HG02763 (cell line): ENCODE data around the gene USP10.
"Not testable (repeated sequence)": the region's sequence is repeated elsewhere in the genome, so short reads cannot be mapped to it uniquely, and the experiment has no call there.

ENCODE experiments used
- ATAC-seq: cut with Tn5 transposase; IDR thresholded peaks from one replicate; pipeline ENCODE4 v1.9.1; 2021; ENCODE audit warnings: mild to moderate bottlenecking, moderate library complexity; ENCODE audit not compliant: unreplicated experiment

The USP10 gene

DNA sequence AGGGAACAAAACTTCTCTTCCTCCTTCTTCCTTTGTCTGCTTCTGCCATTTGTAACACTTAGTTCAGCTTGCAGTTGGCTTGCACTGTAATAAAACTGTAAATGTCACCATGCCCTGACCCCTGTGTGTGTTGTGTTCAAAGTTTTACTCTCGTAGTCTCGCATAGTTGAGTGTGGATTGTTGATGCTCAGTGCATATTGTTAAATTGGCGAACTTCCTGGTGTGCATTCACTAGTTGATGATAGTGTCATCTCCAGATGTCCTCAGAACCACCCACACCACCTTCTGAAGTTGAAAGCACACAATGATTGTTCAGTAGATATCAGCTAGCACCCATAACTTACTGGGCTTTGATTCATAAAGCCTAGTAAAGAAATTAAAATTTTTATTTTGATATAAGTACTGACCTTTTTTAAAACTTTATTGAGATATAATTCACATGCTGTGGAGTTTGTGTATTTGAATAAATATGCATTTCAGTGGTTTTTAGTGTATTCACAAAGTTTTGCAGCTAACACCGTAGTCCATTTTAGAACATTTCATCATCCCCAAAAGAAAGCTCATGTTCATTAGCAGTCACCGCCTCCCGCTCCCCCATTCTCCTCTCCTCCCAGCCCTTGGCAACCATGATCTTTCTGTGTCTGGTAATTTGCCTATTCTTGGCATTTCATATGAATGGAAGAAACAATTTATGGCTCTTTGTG lies 25.0 kb downstream of the USP10 start:
- no peak for ATAC-seq

- no peak for ATAC-seq
Observed at GRCh38 chr16:84725481-84726078, 25.8 kb downstream of the USP10 start.

DNA sequence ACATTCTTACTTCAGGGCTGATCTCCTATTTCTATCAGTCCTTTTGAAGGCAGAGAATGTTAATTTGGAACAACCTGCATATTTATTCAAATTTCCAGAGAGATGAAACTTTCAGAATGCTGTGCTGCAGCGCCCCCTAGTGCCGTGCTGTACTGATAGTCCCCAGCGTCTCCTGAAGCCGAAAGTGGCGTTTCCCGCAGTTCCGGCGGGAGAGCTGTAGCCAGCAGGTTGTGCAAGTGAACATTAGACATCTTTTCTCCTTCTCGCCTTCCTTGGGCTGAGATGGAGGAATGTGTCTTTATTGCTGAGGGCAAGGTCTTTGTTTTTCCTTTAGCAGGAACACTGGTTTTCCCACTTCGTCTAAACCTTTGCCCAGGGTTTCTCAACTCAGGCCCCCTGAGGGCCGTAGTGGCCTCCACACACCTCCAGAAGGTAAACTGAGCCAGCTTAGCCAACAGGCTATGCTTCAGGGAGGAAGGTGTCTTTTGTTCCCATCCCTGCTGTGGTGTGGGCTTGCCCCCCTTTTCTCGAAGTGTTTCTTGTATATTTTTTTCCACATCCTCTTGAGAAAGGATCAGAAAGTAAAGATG lies 26.4 kb downstream of the USP10 start:
- no peak for ATAC-seq

GRCh38 chr16:84726669-84727467 lies 27.1 kb downstream of the USP10 start:
- peak; percentile 37 for ATAC-seq

- no peak for ATAC-seq
Observed at GRCh38 chr16:84728853-84729424, 29.1 kb downstream of the USP10 start.

DNA sequence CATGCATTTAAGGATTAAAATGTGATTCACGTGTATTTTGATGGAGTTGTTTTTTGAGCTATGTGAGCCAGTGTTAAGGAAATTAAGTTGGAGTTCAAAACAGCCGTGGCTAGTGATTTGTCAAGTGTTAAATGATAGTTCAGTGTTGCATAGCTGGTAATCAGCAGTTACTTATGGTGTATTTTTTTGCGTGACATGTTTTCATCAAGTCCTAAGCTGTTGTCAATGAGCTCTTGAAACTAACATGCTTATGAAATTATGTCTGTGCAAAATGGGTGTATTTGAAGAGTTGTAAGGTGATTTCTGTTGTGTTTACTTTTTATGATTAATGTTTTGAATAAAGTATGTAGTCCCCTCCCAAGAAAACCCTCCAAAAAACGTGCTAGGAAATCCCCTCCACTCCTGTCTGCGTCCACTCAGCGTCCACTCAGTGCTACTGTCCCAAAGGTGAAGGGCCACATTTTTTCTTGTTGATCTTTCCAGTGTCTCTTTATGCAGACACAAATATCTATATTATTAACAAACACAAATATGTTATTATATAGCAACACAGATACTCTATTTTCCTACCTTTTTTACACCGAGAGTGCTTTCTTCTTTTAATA lies 30.0 kb downstream of the USP10 start:
- ATAC-seq, result no peak

DNA sequence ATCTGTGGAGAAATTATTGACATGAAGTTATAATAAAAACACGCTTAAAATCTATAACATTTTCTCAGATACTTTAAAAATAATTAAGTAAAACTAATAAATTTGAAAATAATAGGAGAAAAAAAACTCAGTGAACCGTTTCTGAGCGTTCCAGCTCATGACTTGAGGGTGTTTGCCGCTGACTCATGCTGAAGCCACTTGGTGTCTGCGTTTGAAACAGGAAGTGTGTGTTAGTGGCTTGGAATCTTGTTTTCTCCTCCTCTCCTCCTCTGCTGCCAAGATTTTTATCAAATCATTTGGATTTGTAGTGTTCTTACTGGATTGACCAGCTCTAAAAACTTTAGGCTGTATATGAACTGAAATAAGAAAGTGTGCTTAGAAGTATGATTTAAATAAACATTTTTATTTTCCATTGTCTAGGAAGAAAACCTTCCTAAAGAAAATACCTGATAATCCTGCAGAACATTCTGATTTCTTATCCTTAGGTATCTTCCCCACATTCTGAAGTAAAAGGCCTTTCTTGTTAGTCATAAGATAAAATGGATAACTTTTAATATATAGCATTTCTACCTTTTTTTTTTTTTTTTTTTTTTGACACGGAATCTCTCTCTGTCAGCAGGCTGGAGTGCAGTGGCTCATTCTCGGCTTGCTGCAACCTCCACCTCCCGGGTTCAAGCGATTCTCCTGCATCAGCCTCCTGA lies 30.8 kb downstream of the USP10 start:
- no peak for ATAC-seq

DNA sequence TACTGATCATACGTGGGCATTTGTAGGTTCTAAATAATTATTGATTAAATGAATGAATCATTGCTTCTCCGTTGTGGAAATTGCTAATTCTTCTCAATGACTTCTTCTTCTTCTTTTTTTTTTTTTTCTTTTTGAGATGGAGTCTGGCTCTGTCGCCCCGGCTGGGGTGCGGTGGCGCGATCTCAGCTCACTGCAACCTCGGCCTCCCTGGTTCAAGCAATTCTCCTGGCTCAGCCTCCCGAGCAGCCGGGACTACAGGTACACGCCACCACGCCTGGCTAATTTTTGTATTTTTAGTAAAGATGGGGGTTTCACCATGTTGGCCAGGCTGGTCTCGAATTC lies 32.5 kb downstream of the USP10 start:
- not testable (repeated sequence) for ATAC-seq

GRCh38 chr16:84732674-84733352 lies 33.0 kb downstream of the USP10 start:
- ATAC-seq, result no peak

GRCh38 chr16:84735849-84736586 lies 36.2 kb downstream of the USP10 start:
- no peak for ATAC-seq

GRCh38 chr16:84737192-84738011 lies 37.6 kb downstream of the USP10 start:
- no peak for ATAC-seq

DNA sequence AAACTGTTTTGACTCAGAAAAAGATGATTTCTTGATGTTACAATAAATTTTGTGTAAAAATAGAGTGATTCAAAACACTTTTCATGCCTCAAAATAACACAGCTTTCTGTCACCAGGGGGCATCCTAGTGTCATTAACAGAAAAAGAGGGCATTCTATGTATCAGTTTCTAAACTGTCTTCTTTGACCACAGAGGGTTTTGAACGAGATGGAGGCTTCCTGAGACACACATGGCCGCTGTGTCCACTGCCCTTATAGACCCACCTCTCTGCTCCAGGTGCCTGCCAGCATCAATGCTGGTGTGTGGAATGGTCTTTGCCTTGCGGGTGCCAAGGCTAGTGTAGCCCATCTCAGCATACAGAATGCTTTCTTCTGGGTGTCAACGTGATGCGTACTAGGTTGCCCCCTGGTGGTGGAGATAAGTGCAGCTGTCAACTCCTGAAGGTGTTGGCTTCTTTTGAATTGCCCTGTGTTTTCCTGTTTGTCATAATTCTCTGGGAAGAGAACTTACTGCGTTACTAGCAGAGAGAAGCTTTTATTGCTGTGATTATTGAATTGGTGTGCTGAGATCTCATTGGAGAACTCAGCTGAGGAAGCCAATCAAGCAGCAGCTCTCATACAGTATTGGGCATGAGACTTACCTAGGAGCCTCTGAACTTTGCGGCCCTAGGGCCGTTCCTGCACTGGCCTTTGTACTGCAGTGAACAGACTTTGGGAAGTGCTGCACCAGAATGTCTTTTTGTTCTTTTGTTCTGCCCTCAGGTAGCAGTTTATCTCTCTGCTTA lies 38.6 kb downstream of the USP10 start:
- no peak for ATAC-seq

DNA sequence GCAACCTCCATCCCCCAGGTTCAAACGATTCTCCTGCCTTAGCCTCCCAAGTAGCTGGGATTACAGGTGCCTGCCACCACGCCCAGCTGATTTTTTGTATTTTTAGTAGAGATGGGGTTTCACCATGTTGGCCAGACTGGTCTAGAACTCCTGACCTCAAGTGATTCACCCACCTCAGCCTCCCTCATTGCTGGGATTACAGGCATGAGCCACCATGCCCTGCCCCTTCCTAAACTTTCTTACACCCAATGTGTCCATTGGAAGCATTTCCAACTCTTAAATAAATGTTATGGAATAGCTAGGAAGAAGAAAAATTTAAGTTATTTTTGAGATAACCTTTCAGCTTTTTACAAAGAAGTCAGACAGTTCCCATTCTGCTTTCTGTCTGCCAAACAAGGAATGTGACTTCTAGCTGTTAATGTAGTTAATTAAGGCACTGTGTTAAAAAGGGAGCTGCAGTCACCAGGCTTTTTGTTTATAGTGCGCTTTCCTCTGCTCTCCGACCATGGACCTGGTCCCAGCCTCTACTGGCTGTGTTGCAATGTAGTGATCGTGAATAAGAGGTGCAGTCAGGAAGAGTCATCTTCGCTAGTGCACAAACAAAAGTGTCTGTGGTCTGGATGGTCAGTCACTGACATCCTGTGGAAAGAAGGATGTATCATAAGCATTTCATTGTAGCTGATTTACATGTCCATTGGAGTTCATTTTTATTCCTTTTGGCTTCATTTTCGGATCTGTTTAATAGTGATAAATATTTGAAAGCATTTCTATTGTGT lies 39.7 kb downstream of the USP10 start:
- ATAC-seq, result no peak

- no peak for ATAC-seq
Observed at GRCh38 chr16:84740596-84741116, 40.9 kb downstream of the USP10 start.

DNA sequence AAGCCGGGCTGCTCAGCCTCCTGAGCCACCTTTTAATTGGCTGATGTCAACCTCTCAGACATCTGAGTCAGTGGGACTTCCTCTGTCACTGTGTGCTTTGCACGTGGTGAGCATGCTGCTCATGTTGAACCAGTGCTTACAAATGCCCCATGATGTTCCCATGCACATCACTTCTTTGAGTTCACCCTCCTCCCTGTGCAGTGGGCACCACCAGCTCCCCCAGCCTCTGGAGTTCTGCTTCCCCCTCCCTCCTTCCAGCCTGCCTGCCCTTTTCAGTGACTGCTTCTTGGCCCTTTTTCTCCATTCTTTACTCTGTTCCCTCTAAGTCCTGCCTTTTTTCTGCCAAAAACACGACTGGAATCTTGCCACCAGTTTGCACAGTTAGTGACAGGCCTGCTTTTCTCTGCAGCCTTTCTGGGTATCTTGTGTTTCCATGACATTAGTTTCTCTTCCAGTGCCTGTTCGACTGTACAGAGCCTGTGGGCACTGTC lies 41.6 kb downstream of the USP10 start:
- no peak for ATAC-seq

- ATAC-seq, result no peak
Observed at GRCh38 chr16:84742641-84743092, 42.9 kb downstream of the USP10 start.
